COLO829 (cell line): ENCODE measurements around the gene AQP10.
"Not testable (repeated sequence)": the region's sequence is repeated elsewhere in the genome, so short reads cannot be mapped to it uniquely, and the experiment has no call there.

ENCODE experiments used
- DNase-seq: peaks from one replicate; pipeline ENCODE4 v3.0.0; 2012; ENCODE audit warnings: low spot score

Gene AQP10

DNA sequence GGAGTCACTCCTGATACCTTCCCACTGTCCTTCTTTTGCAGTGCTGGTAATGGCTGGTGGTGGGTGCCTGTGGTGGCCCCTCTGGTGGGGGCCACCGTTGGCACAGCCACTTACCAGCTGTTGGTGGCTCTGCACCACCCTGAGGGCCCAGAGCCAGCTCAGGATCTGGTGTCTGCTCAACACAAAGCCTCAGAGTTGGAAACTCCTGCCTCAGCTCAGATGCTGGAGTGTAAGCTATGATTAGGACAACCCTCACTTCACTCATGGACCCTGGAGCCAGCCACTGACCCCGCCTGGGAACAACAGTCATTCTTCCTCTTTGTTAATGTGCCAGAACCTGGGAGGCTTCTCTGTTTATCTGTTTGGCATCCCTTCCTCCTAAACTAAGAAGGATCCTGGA lies 3.3 kb downstream of the AQP10 start:
- no peak for DNase-seq

DNA sequence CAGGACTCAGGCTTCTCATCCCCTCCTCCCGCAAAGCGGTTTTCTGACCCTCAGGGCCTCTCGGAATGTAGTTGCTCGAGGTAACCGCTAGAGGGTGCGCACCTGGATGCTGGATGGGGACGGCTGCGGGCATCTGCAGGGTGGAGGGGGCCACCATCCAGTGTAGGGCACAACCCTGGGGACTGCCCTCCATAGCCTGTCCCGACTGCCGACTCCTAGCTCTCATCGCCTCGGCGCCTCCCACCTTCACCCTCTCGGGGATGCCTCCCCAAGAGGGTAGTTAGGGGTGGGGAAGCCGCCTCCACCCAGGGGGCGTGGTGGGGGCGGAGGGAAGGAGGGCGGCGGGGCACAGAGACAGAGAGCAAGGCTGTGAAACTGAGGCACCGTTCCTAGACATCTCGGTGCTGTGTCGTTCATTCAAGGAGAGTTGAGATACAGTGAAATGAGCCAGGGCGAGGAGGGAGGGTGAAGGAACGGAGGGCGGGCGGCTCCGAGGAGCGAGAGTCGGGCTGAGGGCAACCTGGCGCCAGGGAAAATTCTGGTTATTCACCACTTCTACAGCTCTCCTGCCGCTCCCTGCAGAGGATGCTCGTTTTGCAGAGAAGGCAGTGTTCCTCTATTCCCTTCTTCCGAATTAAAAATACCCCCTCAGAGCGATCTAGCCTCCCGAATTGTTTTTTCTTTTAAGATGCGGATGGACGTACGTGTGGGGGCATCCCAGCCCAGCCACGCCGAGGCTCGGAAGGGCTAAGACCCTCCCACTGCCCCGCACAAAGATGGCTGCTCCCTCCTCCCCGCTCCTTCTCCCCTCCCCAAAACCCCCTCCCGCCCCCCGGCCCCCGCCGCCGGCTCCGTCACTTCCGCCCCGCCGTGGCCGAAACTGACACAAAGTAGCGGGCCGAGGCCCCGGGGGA lies 4.0 kb downstream of the AQP10 start, which contains the start of gene ATP8B2:
ATP8B2 (plus strand) TSS at position 857 of the 914 bp plus-strand sequence. CDS start 2,617 bp downstream, outside the sequence.
- DNase-seq, result peak; percentile 87

DNA sequence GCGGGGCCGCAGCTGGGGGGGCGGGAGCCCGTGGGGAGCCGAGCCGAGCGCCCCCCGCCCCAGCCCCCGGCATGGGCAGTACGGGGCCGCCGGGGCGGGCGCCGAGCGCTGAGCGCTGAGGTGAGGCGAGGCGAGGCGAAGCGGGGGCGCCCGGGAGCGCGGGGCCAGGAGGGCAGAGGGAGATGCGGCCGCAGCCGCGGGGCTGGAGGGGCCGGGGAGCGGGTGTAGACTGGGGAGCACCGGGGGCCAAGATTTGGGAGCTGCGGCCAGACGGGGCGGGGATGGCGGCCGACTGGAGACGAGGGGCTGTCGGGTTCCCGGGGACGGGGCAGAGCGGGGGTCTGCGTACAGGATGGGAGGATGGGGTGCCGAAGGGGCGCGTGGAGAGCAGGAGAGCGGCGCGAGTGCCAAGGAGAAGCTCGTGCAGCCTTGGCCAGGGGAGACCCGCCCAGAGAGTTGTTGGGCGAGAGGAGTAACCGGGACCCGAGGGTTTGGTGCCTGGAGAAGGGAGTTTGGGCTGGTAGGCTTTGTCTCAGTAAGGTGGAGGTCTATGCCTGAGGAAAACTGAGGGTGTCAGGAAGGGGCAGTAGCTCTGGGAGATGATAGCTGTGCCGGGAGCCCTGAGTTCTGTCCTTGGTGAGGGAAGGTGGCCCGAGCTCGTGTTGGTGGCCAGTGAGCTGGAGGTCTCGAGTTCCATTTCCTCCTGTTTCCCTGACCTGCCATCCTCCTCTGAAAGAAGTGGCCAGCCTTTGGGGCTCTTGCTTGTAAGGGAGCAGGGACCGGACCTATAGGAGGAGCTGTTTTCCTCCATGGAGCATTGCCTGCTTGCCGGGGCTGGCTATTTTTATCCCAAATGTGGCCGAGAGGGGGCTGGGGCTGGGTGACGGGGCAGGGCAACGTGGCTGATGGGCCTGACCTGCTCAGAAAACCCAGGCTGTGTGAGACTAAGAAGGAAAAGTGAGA lies 5.0 kb downstream of the AQP10 start:
- peak; percentile 92 for DNase-seq

DNA sequence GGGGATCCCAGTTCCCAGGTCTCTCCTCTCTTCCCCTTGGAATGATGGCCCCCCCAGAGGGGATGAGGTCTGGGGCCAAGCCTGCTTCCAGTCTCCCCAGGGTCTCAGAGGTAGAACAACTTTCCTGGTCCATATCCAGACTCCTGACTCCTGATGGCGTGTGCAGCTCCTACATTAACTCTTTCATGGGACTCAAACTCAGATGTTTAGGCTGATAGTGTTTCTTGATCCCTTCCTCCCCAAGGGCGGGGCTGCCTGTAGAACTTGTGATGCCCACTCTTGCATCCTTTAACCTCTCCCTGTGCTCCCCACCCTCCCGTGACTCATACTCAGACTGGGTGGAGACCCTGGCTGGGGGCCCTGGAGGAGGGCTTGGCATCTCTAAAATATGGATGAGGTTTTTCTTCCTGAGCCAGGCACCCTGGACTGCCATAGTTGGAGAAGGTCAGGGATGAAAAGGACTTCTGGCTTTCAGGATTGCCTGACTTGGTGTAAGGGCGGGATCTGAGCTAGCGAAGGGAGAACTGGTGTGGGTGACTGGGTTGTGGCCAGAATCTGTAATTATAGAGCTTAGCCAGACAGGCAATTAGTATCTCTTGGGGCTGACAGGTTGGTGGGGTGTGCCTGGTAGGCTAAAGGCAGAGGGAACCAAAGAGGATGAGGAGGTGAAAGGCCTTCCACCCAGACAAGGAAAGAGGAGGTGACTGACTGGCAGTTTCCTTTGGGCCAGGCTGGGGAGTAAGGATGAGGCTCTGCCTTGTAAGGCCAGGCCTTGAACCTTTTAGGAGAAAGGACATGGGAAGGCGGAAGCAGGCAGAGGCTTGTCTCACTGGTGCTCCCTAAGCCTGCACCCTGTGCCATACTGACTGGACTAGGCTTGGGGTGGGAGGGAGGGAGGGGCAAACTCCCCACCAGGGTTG lies 5.9 kb downstream of the AQP10 start:
- peak; percentile 54 for DNase-seq

DNA sequence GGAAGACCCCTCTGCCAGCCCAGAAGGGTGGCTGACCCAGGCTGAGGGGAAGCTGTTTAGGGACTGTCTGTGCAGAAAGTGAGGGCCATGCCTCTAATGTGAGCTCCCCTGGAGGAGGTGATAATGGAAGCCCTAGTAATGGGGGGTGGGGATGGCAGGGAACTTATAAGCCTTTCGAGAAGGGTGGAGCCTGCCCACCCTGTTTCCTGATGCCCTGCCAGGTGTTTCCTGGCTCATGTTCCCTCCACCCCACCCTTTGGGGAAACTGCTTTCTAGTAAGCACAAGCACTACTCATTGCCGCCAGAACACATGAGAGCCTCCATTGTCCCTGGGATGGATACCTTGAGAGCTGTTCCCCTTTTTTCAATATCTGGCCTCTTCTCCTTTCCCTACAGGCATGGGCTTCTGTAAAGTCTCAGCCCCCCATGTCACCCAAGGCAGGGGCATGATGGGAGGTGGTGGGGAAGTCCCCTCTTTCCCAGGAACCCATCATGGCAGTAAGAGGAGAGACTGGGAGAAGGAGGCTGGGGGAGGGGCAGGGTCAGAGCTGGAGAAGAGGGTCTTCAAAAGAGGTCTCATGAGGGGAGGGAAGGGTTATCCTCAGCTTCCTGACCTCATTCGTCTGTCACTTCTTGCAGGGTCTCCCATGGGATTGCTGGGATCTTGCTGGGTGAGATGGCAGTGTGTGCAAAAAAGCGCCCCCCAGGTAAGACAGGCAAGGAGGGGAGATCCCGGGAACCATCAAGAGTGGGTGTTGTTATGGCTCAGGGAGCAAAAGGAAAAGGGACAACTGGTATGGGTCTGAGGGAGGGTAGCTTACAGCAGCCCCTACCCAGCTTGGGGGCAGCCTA lies 6.8 kb downstream of the AQP10 start:
- DNase-seq, result no peak

DNA sequence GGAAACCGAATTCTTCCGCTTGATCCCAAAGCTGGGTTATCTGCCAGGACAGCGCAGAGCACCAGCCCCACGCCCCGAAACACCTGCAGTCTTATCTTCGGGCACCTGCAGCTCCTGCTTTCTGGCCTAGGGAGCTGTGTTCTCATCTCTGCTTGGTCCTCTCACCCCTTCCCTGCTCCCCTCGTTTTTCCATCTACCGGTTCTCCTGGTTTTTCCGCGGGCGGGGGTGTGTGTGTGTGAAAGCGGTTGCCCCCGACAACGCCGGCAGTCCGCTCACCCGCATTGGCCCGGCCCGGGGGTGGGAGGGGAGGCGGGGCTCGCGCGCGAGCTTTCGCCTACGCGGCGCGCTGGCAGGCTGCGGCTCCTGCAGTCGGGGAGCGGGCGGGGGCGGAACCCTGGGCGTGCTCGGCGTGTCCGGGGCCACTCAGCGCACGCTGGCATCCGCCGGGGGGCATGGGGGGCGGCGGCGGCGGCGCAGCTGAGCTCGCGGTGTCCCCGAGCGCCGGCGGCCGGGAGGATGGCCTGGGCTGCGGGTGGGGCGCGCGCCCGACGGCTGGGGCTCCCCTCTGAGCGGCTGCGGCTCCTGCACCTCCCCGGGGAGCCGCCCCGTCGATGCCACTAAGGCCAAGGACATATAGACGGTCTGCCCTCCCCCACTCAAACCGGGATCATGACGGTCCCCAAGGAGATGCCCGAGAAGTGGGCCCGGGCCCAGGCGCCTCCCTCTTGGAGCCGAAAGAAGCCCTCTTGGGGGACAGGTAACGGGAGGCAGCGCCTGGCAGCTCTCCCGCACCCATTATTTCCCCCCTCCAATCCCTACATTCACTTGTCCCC lies 7.6 kb downstream of the AQP10 start:
- DNase-seq, result peak; percentile 41

DNA sequence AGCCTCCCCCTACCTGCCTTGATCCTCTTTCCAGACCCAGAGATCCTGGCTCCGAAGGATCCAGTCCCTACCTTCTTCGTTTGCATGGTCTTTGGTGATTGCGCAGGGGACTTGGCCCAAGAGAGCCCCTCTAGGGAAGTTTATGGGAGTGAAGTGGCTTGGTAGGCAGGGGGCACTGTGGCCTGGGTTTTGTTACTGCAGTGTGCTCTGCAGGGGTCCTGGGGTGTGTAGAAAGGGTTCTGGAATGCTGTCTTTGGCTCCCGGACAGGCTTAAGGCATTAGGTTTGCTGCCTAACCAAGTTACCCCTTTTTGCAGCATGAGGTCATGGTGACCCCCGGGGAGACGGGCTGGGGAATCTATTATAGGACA lies 8.2 kb downstream of the AQP10 start:
- DNase-seq, result no peak

DNA sequence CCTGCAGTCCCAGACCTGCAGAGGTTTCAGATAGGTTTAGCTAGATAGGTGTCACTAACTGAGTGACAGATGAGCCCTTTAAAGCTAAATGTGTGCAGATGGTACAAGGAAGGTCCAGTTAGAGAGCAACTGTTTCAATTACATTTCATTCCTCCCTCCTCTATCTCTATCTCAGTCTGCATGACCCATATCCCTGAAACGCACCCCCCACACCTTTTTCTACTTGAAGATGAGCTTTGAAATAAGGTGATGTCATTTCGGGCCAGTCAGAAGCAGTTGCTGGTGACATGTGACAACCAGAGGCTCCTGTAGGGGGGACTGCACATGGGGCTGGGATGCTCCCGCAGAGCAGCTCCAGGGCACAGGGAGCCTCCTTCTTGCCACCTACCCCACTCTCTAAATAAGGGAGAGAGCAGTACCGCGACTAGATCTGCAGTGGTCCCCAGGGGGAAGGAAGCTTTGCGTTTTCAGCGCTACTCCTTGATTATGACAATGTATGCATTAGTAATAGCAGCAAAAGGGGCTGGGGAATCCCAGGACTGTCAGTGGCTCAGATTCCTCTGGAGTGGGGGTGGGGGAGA lies 8.7 kb downstream of the AQP10 start:
- no peak for DNase-seq

DNA sequence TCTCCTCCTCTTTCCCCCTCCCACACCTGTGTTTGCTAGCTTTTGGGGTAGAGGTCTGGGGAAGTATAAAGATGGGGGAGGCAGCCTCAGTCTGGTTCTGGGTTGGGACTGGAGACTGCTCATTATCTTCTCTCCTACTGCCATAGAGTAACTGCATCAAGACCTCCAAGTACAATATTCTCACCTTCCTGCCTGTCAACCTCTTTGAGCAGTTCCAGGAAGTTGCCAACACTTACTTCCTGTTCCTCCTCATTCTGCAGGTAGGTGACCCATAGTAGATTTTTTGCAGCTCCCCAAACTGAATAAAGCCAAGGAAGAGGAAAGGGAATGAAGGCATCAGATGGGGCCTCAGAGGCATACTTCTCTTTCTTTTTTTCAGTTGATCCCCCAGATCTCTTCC lies 9.8 kb downstream of the AQP10 start:
- DNase-seq, result no peak

DNA sequence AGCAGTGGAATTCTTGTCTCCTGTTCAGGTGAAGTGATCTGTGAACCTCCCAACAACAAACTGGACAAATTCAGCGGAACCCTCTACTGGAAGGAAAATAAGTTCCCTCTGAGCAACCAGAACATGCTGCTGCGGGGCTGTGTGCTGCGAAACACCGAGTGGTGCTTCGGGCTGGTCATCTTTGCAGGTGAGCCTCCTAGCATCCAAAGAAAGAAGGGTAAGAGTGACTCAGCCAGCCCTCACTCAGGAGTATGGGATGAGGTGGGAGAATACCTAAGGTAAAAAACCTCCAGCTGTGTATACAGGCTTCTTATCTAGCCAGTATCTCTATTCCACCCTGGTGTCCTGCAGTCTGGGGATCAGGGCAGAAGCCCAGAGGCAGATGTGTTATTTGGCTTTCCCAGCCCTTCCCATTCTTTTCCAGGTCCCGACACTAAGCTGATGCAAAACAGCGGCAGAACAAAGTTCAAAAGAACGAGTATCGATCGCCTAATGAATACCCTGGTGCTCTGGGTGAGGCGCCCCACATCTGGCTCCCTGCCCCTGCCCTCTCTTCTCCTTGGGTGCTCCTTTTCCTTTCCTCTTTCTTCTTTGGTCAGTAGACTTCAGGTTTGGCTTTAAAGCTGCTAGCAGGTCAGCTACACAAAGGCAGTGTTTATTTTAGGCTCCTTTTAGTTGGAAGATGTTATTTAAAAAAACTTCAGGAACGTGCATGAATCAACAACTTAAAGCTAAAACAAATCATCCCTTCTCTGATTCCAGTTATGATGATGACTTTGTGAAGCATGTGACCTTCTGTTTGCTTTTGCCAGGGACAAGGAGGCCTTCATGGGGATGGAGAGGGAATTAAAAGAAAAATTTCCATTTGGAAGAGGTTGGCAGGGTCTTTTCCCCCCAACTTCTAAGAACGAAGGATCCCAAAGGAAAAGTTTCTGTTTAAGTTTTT lies 13.5 kb downstream of the AQP10 start:
- DNase-seq, result peak; percentile 79

DNA sequence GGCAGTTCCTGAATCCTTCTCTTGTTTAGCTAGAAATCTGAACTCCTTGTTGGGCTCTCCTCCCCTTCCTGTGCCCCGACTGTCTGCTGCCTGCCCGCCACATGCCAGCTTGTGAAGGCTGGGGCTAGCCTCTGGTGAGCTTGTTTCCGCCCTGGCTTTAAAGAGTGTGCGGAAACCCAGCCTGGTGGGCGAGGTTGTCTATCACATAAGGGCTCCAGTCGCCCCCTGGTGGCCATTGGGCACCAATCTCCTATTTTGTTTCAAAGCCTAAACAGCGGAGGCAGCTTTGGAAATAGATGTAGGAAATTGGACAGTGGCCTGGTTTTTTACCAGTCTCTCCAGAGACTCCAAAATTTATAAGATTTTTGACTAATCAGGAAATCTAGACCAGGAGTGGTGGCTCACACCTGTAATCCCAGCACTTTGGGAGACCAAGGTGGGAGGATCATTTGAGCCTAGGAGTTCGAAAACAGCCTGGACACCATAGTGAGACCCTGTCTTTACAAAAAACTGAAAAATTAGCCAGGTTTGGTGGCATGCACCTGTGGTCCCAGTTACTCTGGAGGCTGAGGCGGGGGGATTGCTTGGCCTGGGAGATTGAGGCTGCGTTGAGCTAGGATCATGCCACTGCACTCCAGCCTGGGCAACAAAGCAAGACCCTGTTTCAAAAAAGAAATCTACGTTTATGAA lies 14.3 kb downstream of the AQP10 start:
- DNase-seq, result peak; percentile 97

DNA sequence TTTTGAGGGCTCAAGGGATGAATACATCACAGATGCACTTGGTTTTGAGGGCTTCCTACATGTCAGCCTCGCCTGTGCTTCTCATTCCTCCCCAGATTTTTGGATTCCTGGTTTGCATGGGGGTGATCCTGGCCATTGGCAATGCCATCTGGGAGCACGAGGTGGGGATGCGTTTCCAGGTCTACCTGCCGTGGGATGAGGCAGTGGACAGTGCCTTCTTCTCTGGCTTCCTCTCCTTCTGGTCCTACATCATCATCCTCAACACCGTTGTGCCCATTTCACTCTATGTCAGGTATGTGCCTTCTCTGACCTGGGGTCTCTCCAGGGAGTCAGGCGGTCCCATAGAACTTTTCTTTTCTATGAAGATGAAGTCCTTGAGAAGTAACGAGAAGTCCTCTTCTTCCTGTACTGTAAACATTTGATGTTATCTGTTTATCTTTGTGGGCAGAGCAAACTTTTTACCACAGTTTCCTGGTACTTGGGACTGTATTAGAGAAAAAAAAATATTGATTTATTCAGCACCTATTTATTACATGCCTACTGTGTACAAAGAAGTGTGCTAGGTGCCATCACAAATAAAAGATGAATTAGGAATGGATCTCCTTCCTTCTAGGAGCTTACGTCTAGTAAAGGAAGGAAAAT lies 16.5 kb downstream of the AQP10 start:
- no peak for DNase-seq

DNA sequence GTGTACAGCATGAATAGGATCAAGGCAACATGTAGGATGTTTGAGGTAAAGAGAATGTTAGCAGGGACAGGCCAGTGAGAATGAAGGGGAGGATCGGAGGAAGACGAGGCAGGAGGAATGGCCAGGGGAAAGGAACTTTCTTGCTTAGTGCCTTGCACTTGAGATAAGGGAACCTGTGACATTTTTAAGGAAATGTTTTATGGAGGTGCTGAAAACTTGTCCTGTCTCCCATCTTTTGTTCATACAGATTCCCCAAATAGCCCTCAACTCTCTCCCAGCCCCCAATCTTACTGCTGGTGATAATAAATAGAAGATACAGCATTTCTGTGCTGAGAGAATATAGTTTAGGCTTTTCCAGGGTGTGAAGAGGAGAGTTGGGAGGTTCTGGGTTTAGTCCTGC lies 18.0 kb downstream of the AQP10 start:
- no peak for DNase-seq

DNA sequence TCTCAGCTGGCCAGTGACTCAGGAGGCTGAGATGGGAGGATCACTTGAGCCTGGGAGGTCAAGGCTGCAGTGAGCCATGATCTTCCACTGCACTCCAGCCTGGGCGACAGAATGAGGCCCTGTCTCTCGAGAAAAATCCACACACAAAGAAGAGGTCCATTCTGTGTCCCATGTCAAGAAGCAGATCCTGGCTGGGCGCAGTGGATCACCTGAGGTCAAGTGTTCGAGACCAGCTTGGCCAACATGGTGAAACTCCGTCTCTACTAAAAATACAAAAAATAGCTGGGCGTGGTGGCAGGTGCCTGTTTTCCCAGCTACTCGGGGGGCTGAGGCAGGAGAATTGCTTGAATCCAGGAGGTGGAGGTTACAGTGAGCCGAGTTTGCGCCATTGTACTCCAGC lies 20.5 kb downstream of the AQP10 start:
- DNase-seq, result not testable (repeated sequence)

DNA sequence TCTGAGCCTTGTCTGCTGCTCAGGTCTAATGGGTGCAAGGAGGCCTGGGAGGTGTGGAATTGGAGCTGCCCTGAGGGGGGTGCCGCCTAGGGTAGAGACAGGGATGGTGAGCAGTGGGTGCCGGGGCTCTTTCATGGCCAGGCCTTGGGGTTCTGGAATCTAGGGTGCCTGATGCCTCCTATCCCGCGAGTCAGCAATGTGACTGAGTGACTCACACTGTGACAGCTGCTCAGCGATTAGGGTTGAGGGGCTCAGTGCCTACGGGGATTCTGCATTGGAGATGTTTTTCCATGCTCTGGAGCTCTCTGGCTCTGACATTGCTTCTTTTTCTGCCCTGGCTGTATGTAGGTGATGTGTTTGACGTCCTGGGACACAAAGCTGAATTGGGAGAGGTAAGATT lies 21.2 kb downstream of the AQP10 start:
- DNase-seq, result no peak

DNA sequence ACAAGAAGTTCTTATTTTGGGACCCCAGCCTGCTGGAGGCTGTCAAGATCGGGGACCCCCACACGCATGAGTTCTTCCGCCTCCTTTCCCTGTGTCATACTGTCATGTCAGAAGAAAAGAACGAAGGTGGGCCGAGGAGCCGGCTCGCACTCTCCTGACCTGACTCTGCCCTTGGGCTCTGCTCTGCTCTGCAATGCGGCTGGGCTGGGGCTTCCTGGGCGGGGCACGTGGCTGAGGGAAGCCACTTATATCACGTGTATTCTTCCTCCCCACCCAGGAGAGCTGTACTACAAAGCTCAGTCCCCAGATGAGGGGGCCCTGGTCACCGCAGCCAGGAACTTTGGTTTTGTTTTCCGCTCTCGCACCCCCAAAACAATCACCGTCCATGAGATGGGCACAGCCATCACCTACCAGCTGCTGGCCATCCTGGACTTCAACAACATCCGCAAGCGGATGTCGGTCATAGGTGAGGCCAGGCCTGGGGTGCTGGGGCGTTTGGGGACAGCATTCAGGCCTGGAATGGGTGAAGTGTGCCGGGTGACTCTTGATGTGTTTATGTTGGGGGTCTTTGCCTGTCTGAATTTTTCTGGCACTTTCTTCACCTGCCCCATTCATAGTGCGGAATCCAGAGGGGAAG lies 22.1 kb downstream of the AQP10 start:
- DNase-seq, result no peak
